OCI-LY7 (cell line): ENCODE results near the gene CLSTN1.

ENCODE experiments used
- CTCF ChIP-seq: fragments of 200-600 bp; sonication (generic); conservative IDR thresholded peaks from 2 replicates; pipeline ENCODE4 v1.5.1; 2014; ENCODE audit warnings: mild to moderate bottlenecking, antibody characterized with exemption, low read length, moderate library complexity, mixed read lengths
- EZH2phosphoT487 ChIP-seq: fragments of 200-600 bp; sonication (generic); IDR thresholded peaks from 2 replicates; pipeline ENCODE4 v1.6.1; 2018; ENCODE audit warnings: low read depth, borderline replicate concordance, mild to moderate bottlenecking, mixed run types, antibody characterized with exemption, low read length, moderate library complexity, mixed read lengths

DNA sequence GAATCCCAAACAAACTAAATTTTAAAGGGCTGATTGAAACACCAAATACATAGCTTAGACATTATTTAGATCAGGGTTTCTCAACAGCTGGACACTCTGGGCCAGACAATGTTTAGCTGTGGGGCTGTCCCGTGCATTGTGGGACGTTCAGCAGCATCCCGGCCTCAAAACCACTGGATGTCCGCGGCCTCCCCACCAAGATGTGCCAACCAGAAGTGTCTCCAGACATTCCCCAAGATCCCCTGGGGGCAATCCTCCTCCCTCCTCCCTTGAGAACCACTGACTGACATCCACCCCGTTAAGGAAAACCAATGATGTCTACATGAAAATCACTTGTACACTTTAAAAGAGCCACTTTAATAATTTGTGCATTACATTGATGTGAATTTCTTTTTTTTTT lies 38.4 kb downstream of the CLSTN1 start:
- TF ChIP-seq CTCF (no peak), EZH2phosphoT487 (no peak)
